Tibial artery (tissue), 4 donors: ENCODE measurements around the gene TMEM86A.

ENCODE experiments used
- DNase-seq, 2 donors: peaks; one replicate each; pipeline ENCODE4 v3.0.0-alpha.2; 2019
- H3K27ac ChIP-seq, 2 donors: fragments of 200-600 bp; sonication (generic) in 1 of 2; 1 replicate in 1 of 2; 2 replicates in 1 of 2; pipeline ENCODE4 v1.5.1; 2018 to 2019; ENCODE audit warnings: mild to moderate bottlenecking in 1 of 2
- H3K27me3 ChIP-seq, 2 donors: fragments of 200-600 bp; sonication (generic) in 1 of 2; one replicate each; pipeline versions ENCODE4 v1.5.1 to v1.6.0; 2016 to 2019
- H3K36me3 ChIP-seq, 3 donors: fragments of 200-600 bp; sonication (generic) in 2 of 3; one replicate each; pipeline ENCODE4 v1.5.1; 2016 to 2019; ENCODE audit warnings: mild to moderate bottlenecking in 2 of 3
- H3K4me1 ChIP-seq, 4 donors: fragments of 200-600 bp; sonication (generic) in 2 of 4; 1 replicate in 3 of 4; 2 replicates in 1 of 4; pipeline ENCODE4 v1.5.1; 2016 to 2019
- H3K4me3 ChIP-seq, 2 donors: fragments of 200-600 bp; sonication (generic) in 1 of 2; 1 replicate in 1 of 2; 2 replicates in 1 of 2; pipeline ENCODE4 v1.5.1; 2018 to 2019; ENCODE audit warnings: mild to moderate bottlenecking in 2 of 2
- H3K9me3 ChIP-seq, 3 donors: fragments of 200-600 bp; sonication (generic) in 1 of 3; one replicate each; pipeline ENCODE4 v1.5.1; 2016 to 2019
- CTCF ChIP-seq, 2 experiments: fragments of 200-600 bp in 1 of 2; fragments of 450-650 bp in 1 of 2; IDR thresholded peaks; one replicate each; pipeline ENCODE4 v1.5.1; 2017 to 2019; ENCODE audit warnings: antibody characterized with exemption in 2 of 2, mild to moderate bottlenecking in 1 of 2, moderate library complexity in 1 of 2
- intact Hi-C: fragments of 100-400 bp; cut with DNase I; formaldehyde crosslinking; loops from one replicate; pipeline ENCODE4 v1.15.0; 2023; ENCODE audit warnings: low total_unique reads

TMEM86A gene

DNA sequence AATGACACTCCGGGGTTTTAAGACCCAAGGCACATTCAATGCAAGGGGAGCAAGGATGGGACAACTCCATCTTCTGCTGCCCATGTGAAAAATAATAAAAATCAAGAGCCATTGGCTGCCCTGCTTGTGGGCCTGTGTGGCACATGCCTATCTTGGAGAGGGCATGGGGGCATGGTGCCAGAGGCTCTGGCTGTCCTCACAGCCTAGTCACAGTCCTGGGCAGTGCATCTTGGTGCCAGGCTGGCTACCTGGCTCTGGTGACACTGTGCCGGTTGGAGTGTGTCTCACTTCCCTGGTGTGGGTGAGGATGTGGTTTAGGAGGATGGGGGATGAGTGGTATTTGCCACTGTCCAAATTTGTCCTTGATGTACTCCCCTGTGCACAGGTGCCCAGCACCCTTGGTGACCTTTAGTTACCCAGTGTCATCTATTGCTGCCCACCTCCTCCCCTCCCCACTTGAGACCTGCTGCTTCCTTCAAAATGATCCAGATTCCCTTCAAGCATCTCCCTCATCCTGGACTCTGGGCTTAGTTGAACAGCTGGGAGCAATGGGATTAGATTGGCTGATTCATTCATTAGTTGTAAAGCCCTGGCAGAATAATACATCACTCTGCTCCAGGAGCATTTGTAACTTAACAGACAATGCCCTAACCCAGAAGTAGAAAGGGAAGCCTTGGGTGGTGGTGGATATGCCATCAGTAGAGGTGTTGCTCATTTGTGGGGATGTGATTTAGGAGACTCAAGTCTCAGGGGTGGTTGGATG, 4.6 kb downstream of the TMEM86A start:
- DNase-seq = no peak
- Histone ChIP-seq H3K4me1 (peaks cover 0 to 50% (median 16%) of the 10 kb centered on the region in 4 donors), H3K4me3 (no peak overlapping the region), H3K27me3 (no peaks in the 10 kb centered on the region), H3K9me3 (no peaks in the 10 kb centered on the region), H3K36me3 (peaks cover 0 to 19% (median 18%) of the 10 kb centered on the region in 3 donors), H3K27ac (no peak overlapping the region)
- intact Hi-C loops = no loop called here
- TF ChIP-seq CTCF (IDR thresholded peaks at IDR 0.05) = no peak

DNA sequence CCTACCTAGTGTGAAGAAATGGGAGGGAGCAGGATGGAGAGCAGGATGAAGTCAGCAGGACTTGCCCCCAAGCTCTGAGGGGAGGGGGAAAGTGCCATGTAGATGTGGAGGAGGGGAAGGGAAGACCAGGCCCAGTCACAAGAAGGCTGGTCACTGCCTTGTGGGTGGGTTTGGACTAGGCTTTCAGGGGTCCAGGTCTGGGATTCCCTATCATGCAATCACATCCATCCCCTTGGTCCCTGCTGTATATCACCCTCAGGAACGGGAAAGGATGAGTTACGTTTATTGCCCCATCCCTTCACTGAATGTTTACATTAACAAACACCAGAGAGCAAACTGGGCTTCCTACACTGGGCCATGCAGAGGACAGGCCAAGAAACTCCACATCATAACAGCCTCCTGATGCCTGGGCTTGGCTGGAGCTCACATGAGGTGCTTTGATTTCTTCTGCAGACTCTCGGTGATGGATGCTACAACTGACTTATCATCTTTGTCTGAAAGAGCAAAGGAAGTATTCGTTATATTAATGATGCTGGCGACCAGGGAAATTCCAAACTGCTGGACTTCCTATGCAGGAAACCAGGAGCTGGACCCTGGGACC, 5.6 kb downstream of the TMEM86A start:
- no peak overlapping the region for H3K4me3 ChIP-seq
- H3K4me1 ChIP-seq = peaks cover 0 to 45% (median 16%) of the 10 kb centered on the region in 4 donors
- H3K27ac ChIP-seq = no peak overlapping the region
- H3K27me3 ChIP-seq = no peaks in the 10 kb centered on the region
- no peak for DNase-seq
- peaks cover 0 to 19% (median 18%) of the 10 kb centered on the region in 3 donors for H3K36me3 ChIP-seq
- no peak for TF ChIP-seq CTCF (IDR thresholded peaks at IDR 0.05)
- intact Hi-C loops = no loop called here
- no peaks in the 10 kb centered on the region for H3K9me3 ChIP-seq

- H3K9me3 ChIP-seq = no peaks in the 10 kb centered on the region
- H3K4me1 ChIP-seq = peaks cover 0 to 39% (median 11%) of the 10 kb centered on the region in 4 donors
- H3K27me3 ChIP-seq = no peaks in the 10 kb centered on the region
- peaks cover 0 to 19% (median 18%) of the 10 kb centered on the region in 3 donors for H3K36me3 ChIP-seq
- TF ChIP-seq CTCF (IDR thresholded peaks at IDR 0.05) = no peak
- DNase-seq = no peak
- intact Hi-C loops = no loop called here
- no peak overlapping the region for H3K27ac ChIP-seq
- H3K4me3 ChIP-seq = no peak overlapping the region
Observed at GRCh38 chr11:18704698-18705097, 6.1 kb downstream of the TMEM86A start.

DNA sequence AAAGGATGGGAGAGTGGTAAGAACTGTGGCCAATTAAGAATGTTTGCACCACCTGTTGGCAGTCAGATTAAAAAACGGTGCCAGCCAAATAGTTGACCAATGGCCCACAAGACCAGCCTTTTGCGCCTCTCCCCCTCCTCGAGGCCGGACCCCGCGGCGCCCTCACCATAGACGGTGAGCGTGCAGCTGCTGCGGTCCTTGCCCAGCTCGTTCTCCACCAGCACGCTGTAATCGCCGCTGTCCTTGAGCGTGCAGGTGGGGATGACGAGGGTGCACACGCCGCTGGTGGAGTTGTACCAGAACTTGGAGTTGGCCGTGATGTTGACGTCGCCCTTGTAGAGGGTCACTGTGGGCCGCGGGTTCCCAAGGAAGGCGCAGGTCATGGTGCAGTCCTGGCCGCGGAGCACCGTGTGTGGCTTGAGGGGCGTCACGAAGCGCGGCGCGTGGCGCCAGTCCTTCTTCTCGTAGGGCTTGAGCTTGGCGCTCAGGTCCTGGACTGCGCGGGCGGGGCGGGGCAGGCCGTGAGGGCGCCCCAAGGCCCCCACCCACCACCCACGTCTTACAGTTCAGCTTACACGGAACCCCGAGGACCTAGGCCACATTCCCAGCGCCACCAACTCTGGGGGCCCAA, 7.2 kb downstream of the TMEM86A start:
- peak overlapping the region; percentile 51 to 66 for H3K4me3 ChIP-seq
- intact Hi-C loops = no loop called here
- peaks cover 0 to 29% (median 10%) of the 10 kb centered on the region in 4 donors for H3K4me1 ChIP-seq
- DNase-seq = peak; percentile 41 to 73
- no peaks in the 10 kb centered on the region for H3K27me3 ChIP-seq
- peak overlapping the region; percentile 79 to 80 for H3K27ac ChIP-seq
- H3K36me3 ChIP-seq = peaks cover 0 to 19% (median 18%) of the 10 kb centered on the region in 3 donors
- no peaks in the 10 kb centered on the region for H3K9me3 ChIP-seq
- TF ChIP-seq CTCF (IDR thresholded peaks at IDR 0.05) = no peak

DNA sequence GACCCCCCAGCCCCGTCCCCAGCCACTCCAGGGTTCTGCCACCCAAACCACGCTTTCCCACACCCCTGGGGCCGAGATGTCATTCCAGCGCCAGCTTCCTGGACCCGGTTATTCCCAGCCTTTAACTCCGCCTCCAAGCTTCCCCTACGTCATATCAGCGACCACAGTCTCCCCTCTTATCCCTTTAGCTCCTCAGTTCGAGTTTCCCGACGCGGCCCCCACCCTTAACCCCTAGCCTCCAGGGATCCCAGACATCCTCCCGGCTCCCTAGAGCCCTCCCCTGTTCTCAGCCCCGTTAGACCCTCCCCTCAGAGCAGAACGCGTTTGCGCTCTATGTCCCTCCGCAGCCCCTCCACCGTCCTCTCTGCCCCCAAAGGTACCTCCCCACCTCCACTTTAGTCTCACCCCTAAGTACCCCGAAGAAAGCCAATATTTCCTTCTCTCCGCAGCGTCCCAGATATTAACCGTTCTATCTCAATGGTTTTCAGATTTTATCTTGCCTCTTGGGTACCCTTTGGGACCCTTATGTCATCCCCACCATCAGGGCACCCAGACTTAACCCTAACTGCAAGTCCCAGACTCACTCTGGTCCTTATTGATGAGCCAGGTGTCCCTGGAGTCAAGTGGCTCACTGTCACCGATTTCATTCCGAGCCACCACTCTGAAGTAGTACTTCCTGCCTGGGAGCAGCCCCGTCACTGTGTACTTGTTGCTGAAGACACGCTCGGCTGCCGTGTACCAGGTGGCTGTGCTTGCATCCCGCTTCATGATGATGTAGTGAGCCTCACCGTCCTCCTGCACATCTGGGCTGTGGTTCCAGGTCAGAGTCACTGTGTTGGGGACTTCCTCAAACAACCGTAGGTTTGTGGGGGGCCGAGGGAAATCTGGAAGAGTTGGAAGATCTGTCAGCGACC, 8.0 kb downstream of the TMEM86A start:
- peak overlapping the region; percentile 51 to 66 for H3K4me3 ChIP-seq
- H3K4me1 ChIP-seq = peaks cover 0 to 26% (median 10%) of the 10 kb centered on the region in 4 donors
- peak overlapping the region; percentile 79 to 80 for H3K27ac ChIP-seq
- DNase-seq = peak; percentile 71 to 82
- no peaks in the 10 kb centered on the region for H3K9me3 ChIP-seq
- TF ChIP-seq CTCF (IDR thresholded peaks at IDR 0.05) = no peak
- peaks cover 0 to 16% (median 13%) of the 10 kb centered on the region in 3 donors for H3K36me3 ChIP-seq
- intact Hi-C loops = no loop called here
- no peaks in the 10 kb centered on the region for H3K27me3 ChIP-seq
